ENCODE measurements around the gene EPO. TPM values are rescaled to one million over a fixed set of nuclear protein-coding genes. Genes with fewer than 3 reads are reported as not detected.
A peak's percentile ranks its signal among the peaks of the same experiment; 100 is the strongest.

EPO gene
- total RNA-seq, 1 donor: not detected

DNA sequence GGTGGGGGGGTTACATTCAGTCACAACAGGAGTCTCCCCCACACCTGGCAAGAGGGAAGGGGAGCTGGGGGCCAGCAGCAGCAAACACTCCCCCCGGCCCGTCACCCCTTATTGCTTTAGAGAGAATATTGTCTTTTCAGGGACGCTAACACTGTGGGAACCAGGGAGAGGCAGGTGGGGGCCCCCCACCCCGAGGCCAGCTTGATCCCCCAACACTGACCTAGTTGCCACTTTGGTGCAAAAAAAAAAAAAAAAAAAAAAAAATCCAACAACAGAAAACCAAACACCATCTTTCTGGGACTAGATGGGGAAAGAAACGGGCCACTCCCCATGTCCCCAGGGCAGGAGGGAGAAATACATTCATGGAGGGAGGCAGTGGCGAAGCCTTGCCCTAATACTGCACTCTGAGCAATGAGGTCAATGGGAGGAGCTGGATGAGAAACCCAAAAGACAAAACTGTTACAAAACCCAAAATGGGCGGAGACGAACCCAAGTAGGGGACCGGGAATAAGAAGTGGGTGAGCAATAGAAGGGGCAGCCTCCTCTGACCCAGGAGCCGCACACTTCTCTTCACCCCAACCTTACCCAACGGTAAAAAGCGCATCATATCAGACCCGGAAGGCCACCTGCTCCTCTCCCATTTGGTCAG lies 40.2 kb upstream of the EPO start:
- DNase-seq (ENCODE audit: low read depth): peak; percentile 50
- no peak overlapping the region for H3K4me3 ChIP-seq (ENCODE audit: low read depth, low read length)
- TF ChIP-seq, protein P1, sequence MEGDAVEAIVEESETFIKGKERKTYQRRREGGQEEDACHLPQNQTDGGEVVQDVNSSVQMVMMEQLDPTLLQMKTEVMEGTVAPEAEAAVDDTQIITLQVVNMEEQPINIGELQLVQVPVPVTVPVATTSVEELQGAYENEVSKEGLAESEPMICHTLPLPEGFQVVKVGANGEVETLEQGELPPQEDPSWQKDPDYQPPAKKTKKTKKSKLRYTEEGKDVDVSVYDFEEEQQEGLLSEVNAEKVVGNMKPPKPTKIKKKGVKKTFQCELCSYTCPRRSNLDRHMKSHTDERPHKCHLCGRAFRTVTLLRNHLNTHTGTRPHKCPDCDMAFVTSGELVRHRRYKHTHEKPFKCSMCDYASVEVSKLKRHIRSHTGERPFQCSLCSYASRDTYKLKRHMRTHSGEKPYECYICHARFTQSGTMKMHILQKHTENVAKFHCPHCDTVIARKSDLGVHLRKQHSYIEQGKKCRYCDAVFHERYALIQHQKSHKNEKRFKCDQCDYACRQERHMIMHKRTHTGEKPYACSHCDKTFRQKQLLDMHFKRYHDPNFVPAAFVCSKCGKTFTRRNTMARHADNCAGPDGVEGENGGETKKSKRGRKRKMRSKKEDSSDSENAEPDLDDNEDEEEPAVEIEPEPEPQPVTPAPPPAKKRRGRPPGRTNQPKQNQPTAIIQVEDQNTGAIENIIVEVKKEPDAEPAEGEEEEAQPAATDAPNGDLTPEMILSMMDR (IDR thresholded peaks at IDR 0.05; ENCODE audit: insufficient read depth, low read length): no peak

DNA sequence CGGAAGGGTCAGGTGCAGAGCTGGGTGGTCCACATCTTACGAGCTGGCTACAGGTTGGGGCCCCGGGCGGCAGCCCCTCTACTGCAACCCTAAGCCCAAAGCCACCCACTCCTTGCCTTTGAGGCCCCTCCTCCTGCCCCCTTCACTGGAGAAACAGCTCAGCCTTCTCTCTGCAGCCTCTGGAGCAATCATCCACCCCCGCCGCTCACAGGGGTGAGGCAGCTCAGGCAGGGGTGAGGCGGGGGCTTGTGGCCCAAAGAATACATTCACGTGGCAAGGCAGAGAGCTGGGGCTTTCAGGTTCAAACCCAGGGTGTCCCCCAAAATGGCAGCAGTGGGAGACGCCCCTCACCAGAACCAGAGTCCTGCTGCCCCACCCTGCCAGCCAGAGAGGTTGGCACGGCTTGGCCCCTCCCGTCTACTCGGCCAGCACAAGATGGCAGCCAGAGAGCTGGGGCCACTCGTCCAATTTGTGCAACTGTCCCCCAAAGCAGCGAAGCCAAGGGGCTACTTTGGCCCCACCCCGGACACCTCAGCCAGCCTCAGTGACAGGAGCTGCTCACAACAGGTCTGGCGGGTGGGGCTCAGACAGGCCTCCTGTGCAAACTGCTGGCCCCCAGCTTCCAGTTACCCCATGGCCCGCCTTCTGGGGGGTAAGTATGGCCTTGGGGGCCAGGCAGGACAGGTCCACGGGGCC lies 39.5 kb upstream of the EPO start:
- DNase-seq (ENCODE audit: low read depth): no peak
- H3K4me3 ChIP-seq (ENCODE audit: low read depth, low read length): no peak overlapping the region
- TF ChIP-seq, protein P1 (IDR thresholded peaks at IDR 0.05; ENCODE audit: insufficient read depth, low read length): no peak

DNA sequence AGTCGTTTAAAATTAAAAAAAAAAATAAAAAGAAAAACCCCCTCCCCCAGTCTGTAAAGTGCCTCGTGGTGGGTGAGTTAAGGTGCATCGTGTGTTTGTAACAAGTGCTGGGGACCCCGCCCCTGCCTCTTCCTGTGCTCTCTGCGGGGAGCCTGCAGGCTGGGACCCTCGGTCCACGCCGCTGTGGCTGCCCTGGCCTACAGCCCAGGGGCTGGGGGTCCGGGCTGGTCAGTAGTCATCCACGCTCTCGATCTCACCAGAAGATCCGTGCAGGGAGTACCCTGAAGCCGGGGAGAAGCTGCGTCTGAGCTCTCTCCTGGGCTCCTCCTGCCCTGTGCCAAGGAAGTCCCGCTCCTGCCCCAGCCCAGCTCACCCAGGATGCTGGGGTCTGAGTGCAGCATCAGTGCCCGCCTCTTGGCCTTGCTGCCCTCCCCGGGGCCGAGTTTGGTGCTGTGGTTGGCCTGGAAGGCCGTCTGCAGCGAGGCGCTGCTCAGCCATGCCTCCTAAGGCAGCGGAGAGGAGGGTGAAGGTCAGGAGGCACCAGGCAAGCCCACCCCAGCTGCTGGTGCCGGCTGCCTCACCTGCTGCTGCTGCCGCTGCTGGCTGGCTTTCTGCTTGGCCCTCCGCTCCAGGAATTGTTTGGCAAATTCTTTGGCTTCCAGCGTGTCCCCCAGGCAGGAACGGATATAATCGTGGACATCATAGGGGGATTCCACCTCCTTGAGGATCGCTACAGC lies 38.6 kb upstream of the EPO start:
- DNase-seq (ENCODE audit: low read depth): no peak
- H3K4me3 ChIP-seq (ENCODE audit: low read depth, low read length): no peak overlapping the region
- TF ChIP-seq, protein P1 (IDR thresholded peaks at IDR 0.05; ENCODE audit: insufficient read depth, low read length): no peak

DNA sequence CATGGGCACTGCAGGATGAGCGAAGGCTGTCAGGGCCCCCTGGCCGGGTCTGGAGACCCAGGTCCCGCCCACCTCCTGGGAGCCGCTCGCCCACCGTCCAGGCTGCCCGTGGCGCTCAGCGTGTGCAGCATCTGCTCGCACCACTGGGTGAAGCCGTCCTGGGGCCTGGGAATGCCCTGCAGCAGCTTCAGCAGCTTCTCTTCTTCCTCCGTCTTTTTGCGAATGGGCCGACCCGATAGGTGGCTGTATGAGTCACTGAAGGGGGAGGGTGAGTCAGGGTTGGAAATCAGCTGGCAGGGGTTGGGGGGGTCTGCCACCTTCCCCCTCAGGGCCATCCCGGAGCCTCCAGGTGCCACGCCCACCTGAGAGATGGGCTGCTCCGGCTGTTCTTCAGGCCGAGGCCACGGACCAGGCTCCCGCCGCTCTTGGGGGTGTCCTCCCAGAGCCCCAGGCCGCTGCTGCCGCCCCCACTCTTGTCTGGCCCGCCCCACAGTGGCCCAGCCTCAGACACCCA lies 38.0 kb upstream of the EPO start:
- no peak for DNase-seq (ENCODE audit: low read depth)
- TF ChIP-seq, protein P1 (IDR thresholded peaks at IDR 0.05; ENCODE audit: insufficient read depth, low read length): no peak
- H3K4me3 ChIP-seq (ENCODE audit: low read depth, low read length): no peak overlapping the region

DNA sequence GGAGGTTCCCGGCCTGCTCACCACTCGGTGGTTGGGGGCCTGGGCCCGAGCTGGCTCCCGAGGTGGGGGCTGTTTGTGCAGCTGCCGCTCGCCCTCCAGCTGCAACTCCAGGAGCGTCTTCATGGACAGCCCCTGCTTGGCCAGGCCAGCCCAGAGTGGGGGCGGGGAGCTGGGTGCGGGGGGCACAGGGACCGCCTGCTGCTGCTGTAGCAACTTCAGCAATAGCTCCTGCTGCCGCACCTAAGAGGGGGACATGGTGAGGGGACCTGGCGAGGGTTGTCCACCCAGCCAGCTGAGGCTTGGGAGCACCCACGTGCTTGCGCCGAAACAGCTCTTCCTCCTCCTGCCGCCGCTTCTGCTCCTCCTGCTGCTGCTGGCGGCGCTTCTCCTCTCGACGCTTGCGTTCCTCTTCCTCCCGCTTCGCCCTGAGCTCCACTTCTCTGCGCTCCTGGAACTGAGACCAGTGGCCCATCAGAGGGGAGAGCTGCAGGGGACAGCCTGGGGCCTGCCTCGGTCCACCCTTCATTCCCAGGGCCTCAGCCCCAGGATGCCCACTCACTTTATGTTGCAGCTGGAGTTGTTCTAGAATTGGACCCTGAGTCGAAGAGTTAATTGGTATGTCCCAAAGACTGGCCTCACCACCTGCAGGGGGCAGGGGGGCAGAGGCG lies 37.1 kb upstream of the EPO start:
- TF ChIP-seq, protein P1 (IDR thresholded peaks at IDR 0.05; ENCODE audit: insufficient read depth, low read length): no peak
- DNase-seq (ENCODE audit: low read depth): no peak
- no peak overlapping the region for H3K4me3 ChIP-seq (ENCODE audit: low read depth, low read length)

Data from fibroblast of the aortic adventitia (primary cell).